ENCODE measurements around the gene YIPF2. TPM values are rescaled to one million over a fixed set of nuclear protein-coding genes. Genes with fewer than 3 reads are reported as not detected.

YIPF2 gene
- total RNA-seq, 1 donor from 2014 or later = 53.3 TPM

GRCh38 chr19:10876459-10877240, 51.8 kb downstream of the YIPF2 start:
- Mint-ChIP-seq H3K36me3 (ENCODE audit: insufficient read depth) (peaks cover 3% of the 10 kb centered on the region), H3K27ac (peak overlapping the region; percentile 38), H3K27me3 (no peaks in the 10 kb centered on the region), H3K4me3 (ENCODE audit: low read depth) (no peak overlapping the region), H3K4me1 (ENCODE audit: low read depth) (peaks cover 27% of the 10 kb centered on the region), H3K9me3 (ENCODE audit: low read depth) (peaks cover 3% of the 10 kb centered on the region)
- DNase-seq (ENCODE audit: low spot score, unreplicated experiment) = no peak
- TF ChIP-seq CTCF (IDR thresholded peaks at IDR 0.05; ENCODE audit: unreplicated experiment) = no peak

DNA sequence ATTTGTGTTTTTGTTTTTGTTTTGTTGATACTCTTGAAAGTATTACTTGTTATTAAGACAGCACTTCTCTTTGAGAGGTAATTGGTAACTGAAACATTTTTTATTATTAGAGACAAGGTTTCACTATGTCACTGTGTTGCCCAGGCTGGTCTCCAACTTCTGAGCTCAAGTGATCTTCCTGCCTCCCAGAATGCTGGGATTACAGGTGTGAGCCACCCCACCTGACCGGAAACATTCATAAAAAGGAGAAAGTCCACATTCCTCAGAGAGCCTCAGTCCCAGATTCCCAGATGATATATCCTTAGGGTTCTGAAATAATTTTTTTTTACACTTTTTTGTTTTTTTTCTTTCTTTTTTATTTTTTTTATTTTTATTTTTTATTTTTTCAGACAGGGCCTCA, 54.4 kb downstream of the YIPF2 start:
- H3K9me3 Mint-ChIP-seq (ENCODE audit: low read depth) = peaks cover 2% of the 10 kb centered on the region
- H3K27me3 Mint-ChIP-seq = no peaks in the 10 kb centered on the region
- DNase-seq (ENCODE audit: low spot score, unreplicated experiment) = no peak
- H3K4me1 Mint-ChIP-seq (ENCODE audit: low read depth) = peaks cover 10% of the 10 kb centered on the region
- H3K27ac Mint-ChIP-seq = no peak overlapping the region
- TF ChIP-seq CTCF (IDR thresholded peaks at IDR 0.05; ENCODE audit: unreplicated experiment) = no peak
- peak overlapping the region; percentile 54 for H3K4me3 Mint-ChIP-seq (ENCODE audit: low read depth)
- no peaks in the 10 kb centered on the region for H3K36me3 Mint-ChIP-seq (ENCODE audit: insufficient read depth)

GRCh38 chr19:10872546-10873107, 55.8 kb downstream of the YIPF2 start:
- H3K36me3 Mint-ChIP-seq (ENCODE audit: insufficient read depth) = no peaks in the 10 kb centered on the region
- H3K4me1 Mint-ChIP-seq (ENCODE audit: low read depth) = peaks cover 9% of the 10 kb centered on the region
- no peaks in the 10 kb centered on the region for H3K9me3 Mint-ChIP-seq (ENCODE audit: low read depth)
- peak overlapping the region; percentile 88 for H3K27ac Mint-ChIP-seq
- DNase-seq (ENCODE audit: low spot score, unreplicated experiment) = no peak
- TF ChIP-seq CTCF (IDR thresholded peaks at IDR 0.05; ENCODE audit: unreplicated experiment) = no peak
- H3K27me3 Mint-ChIP-seq = no peaks in the 10 kb centered on the region
- H3K4me3 Mint-ChIP-seq (ENCODE audit: low read depth) = peak overlapping the region; percentile 77

Other genes starting within 250 kb of the YIPF2 start
- 53.9 and 59.3 TPM in 2 replicates for gene QTRT1, start 227.2 kb downstream of the YIPF2 start, total RNA-seq
- gene DNM2, start 210.6 kb downstream of the YIPF2 start, total RNA-seq = 124 and 127 TPM in 2 replicates
- gene TMED1, start 92.4 kb downstream of the YIPF2 start, total RNA-seq = 32.6 and 39.3 TPM in 2 replicates
- 0.31 and 0.33 TPM in 2 replicates for gene C19orf38, start 80.2 kb downstream of the YIPF2 start, total RNA-seq
- 77.6 and 86.0 TPM in 2 replicates for gene CARM1, start 57.1 kb downstream of the YIPF2 start, total RNA-seq
- gene TIMM29, start 172 bp upstream of the YIPF2 start, total RNA-seq = 25.6 and 29.4 TPM in 2 replicates
- gene SMARCA4, start 32.4 kb upstream of the YIPF2 start, total RNA-seq = 327 and 334 TPM in 2 replicates
- 67.3 and 73.2 TPM in 2 replicates for gene LDLR, start 160.8 kb upstream of the YIPF2 start, total RNA-seq
- 22.8 and 24.3 TPM in 2 replicates for gene SPC24, start 227.1 kb upstream of the YIPF2 start, total RNA-seq